H1 (cell line): ENCODE results near the gene STAM2. TPM values are rescaled to one million over a fixed set of nuclear protein-coding genes. Genes with fewer than 3 reads are reported as not detected.

Experiments used
- BRCA1 ChIP-seq: IDR thresholded peaks from 2 replicates; pipeline ENCODE4 v1.6.1; 2012; ENCODE audit warnings: low read depth, low read length, improper control_type of control experiment
- EZH2 ChIP-seq: fragments of 200-600 bp; sonication (generic); IDR thresholded peaks from 2 replicates; pipeline ENCODE4 v1.7.1; 2012; ENCODE audit warnings: low read depth, mild to moderate bottlenecking, moderate library complexity, low read length, inconsistent platforms; ENCODE audit not compliant: severe bottlenecking
- GABPA ChIP-seq: IDR thresholded peaks from 2 replicates; pipeline ENCODE4 v1.6.1; 2011; ENCODE audit warnings: mild to moderate bottlenecking, low read length, moderate library complexity, borderline replicate concordance; ENCODE audit not compliant: insufficient read depth
- KDM5A ChIP-seq: fragments of 200-600 bp; IDR thresholded peaks from 2 replicates; pipeline ENCODE4 v1.7.1; 2012; ENCODE audit warnings: mild to moderate bottlenecking, low read length, inconsistent platforms, mixed read lengths
- polyA plus RNA-seq, 7 experiments: library from polyadenylated mRNA; depleted of rRNA in 3 of 7; stranded (reverse) in 5 of 7; unstranded in 2 of 7; fragments of >200 nt in 5 of 7; fragments of 200-250 nt in 2 of 7; gene quantifications; 1 replicate in 5 of 7; 2 replicates in 1 of 7; 4 replicates in 1 of 7; pipeline versions ENCODE4 v1.2.1 to v1.2.3, GENCODE V29; 2011 to 2013; ENCODE audit warnings: missing spikeins in 2 of 7, mixed read lengths in 2 of 7
- total RNA-seq: library from RNA; stranded (reverse); fragmentation: NEBNext Ultra II Directional; extraction: Animal tissue kit (Norgen Biotek cat#: 25700); gene quantifications from 2 replicates; pipeline ENCODE4 v1.2.1, GENCODE V29; 2021
- TF ChIP-seq, protein P1 (sequence below): fragments of 300-600 bp; sonication (generic); IDR thresholded peaks from 2 replicates; pipeline ENCODE4 v1.7.1; 2012; ENCODE audit warnings: low read length, moderate library complexity, mild to moderate bottlenecking, inconsistent platforms; ENCODE audit not compliant: insufficient replicate concordance

STAM2 gene
- total and polyA plus RNA-seq, 2 of the 8 experiments (the other 6 are each of a cell fraction or from before 2014, with no cell fraction given): 5.4 to 9.4 TPM

DNA sequence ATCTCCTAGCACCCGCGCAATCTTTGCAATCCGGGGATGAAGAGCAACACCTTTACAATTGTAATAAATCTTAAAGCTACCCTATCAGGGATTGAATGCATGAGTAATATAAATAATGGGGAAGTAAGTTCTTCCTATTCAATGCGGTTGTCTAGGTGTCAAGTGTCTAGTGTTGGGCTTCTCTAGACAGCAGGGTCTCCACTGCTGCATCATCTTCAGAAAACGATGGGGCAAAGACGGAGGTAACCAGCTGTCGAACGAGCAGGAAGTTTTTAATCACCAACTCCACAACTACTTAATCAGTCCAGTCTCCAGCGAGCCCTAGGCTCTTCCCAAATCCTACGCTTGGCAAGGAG lies 573 bp downstream of the STAM2 start (continued):
- no peak for TF ChIP-seq BRCA1
- TF ChIP-seq, protein P1, sequence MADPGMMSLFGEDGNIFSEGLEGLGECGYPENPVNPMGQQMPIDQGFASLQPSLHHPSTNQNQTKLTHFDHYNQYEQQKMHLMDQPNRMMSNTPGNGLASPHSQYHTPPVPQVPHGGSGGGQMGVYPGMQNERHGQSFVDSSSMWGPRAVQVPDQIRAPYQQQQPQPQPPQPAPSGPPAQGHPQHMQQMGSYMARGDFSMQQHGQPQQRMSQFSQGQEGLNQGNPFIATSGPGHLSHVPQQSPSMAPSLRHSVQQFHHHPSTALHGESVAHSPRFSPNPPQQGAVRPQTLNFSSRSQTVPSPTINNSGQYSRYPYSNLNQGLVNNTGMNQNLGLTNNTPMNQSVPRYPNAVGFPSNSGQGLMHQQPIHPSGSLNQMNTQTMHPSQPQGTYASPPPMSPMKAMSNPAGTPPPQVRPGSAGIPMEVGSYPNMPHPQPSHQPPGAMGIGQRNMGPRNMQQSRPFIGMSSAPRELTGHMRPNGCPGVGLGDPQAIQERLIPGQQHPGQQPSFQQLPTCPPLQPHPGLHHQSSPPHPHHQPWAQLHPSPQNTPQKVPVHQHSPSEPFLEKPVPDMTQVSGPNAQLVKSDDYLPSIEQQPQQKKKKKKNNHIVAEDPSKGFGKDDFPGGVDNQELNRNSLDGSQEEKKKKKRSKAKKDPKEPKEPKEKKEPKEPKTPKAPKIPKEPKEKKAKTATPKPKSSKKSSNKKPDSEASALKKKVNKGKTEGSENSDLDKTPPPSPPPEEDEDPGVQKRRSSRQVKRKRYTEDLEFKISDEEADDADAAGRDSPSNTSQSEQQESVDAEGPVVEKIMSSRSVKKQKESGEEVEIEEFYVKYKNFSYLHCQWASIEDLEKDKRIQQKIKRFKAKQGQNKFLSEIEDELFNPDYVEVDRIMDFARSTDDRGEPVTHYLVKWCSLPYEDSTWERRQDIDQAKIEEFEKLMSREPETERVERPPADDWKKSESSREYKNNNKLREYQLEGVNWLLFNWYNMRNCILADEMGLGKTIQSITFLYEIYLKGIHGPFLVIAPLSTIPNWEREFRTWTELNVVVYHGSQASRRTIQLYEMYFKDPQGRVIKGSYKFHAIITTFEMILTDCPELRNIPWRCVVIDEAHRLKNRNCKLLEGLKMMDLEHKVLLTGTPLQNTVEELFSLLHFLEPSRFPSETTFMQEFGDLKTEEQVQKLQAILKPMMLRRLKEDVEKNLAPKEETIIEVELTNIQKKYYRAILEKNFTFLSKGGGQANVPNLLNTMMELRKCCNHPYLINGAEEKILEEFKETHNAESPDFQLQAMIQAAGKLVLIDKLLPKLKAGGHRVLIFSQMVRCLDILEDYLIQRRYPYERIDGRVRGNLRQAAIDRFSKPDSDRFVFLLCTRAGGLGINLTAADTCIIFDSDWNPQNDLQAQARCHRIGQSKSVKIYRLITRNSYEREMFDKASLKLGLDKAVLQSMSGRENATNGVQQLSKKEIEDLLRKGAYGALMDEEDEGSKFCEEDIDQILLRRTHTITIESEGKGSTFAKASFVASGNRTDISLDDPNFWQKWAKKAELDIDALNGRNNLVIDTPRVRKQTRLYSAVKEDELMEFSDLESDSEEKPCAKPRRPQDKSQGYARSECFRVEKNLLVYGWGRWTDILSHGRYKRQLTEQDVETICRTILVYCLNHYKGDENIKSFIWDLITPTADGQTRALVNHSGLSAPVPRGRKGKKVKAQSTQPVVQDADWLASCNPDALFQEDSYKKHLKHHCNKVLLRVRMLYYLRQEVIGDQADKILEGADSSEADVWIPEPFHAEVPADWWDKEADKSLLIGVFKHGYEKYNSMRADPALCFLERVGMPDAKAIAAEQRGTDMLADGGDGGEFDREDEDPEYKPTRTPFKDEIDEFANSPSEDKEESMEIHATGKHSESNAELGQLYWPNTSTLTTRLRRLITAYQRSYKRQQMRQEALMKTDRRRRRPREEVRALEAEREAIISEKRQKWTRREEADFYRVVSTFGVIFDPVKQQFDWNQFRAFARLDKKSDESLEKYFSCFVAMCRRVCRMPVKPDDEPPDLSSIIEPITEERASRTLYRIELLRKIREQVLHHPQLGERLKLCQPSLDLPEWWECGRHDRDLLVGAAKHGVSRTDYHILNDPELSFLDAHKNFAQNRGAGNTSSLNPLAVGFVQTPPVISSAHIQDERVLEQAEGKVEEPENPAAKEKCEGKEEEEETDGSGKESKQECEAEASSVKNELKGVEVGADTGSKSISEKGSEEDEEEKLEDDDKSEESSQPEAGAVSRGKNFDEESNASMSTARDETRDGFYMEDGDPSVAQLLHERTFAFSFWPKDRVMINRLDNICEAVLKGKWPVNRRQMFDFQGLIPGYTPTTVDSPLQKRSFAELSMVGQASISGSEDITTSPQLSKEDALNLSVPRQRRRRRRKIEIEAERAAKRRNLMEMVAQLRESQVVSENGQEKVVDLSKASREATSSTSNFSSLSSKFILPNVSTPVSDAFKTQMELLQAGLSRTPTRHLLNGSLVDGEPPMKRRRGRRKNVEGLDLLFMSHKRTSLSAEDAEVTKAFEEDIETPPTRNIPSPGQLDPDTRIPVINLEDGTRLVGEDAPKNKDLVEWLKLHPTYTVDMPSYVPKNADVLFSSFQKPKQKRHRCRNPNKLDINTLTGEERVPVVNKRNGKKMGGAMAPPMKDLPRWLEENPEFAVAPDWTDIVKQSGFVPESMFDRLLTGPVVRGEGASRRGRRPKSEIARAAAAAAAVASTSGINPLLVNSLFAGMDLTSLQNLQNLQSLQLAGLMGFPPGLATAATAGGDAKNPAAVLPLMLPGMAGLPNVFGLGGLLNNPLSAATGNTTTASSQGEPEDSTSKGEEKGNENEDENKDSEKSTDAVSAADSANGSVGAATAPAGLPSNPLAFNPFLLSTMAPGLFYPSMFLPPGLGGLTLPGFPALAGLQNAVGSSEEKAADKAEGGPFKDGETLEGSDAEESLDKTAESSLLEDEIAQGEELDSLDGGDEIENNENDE: no peak
- TF ChIP-seq GABPA: no peak
- TF ChIP-seq KDM5A: no peak
- no peak for TF ChIP-seq EZH2
